Suppressor macrophage (primary cell): ENCODE results near the gene TMEM116.
A peak's percentile ranks its signal among the peaks of the same experiment; 100 is the strongest.
"Not testable (repeated sequence)": the region's sequence is repeated elsewhere in the genome, so short reads cannot be mapped to it uniquely, and the experiment has no call there.

ENCODE experiments used
- DNase-seq, 4 experiments: peaks; one replicate each; pipeline ENCODE4 v3.0.0-alpha.2; 2020 to 2022

TMEM116 gene

DNA sequence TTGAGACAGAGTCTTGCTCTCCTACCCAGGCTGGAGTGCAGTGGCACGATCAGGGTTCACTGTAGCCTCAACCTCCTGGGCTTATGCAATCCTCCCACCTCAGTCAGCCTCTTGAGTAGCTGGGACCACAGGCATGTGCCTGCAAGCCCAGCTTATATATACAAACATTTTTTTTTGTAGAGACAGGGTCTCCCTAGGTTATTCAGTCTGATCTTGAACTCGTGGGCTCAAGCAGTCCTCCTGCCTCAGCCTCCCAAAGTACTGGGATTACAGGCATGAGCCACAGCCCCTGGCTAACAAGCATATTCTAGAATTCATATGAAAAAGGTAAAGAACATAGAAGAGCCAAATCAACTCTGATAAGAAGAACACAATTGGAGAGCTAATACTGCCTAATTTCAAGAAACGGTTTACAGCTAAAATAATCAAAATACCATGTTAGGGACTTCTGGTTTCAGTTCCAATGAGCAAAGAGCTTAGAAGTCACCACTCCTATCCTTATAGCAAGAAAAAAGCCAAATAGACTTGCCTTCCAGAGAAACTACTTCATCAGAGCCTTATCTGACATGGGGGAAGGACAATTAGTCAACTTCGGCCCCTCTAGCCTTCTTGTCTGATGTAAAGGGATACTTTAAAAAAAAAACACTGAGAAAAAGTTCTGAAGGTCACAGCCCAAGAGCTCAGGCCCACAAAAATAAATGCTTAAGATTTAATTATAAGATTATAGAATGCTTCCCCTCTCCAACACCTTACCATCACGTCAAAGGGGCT is 37.6 kb downstream of the TMEM116 start:
- peak in 1 of 4 experiments; percentile 21 for DNase-seq

DNA sequence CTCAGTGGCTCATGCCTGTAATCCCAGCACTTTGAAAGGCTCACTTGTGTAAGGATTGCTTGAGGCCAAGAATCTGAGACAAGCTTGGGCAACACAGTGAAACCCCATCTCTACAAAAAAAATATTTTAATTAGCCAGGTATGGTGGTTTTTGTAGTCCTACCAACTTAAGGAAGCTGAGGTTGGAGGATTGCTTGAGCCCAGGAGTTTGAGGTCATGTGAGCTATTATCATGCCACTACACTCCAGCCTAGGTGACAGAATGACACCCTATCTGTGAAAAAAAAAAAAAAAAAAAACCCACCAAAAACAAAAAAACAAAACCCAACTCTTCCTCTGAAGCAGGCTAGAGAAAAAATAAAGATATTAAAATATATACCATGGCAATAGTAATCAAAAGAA is 41.2 kb downstream of the TMEM116 start:
- no peak for DNase-seq

DNA sequence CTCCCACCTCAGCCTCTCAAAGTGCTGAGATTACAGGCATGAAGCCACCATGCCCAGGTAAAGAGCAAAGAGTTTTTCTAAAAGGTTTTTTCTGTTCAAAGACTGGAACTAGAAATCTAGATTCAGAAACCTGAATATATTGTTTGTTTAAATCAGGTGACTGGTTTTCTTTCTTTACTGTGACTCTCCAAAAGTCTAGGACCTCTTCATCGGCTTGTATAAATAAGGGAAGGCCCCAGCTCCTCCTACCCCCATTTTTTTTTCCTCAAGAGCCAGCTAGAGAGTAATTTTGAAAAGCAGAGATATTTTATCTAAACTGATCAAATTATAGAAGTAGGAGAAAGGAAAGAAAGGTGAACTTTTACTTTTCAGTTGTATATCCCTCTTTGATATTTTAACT is 48.0 kb downstream of the TMEM116 start:
- DNase-seq: no peak

DNA sequence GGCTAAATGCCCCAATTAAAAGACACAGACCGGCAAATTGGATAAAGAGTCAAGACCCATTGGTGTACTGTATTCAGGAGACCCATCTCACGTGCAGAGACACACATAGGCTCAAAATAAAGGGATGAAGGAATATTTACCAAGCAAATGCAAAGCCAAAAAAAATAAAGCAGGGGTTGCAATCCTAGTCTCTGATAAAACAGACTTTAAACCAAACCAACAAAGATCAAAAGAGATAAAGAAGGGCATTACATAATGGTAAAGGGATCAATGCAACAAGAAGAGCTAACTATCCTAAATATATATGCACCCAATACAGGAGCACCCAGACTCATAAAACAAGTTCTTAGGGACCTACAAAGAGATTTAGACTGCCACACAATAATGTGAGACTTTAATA is 53.4 kb downstream of the TMEM116 start:
- not testable (repeated sequence) for DNase-seq

DNA sequence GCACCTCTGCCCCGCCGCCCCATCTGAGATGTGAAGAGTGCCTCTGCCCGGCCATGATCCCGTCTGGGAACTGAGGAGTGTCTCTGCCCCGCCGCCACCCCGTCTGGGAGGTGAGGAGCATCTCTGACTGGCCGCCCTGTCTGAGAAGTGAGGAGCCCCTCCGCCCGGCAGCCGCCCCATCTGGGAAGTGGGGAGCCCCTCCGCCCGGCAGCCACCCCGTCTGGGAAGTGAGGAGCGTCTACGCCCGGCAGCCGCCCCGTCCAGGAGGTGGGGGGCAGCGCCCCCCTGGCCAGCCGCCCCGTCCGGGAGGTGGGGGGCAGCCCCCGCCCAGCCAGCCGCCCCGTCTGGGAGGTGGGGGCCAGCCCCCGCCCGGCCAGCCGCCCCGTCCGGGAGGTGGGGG is 55.7 kb downstream of the TMEM116 start:
- not testable (repeated sequence) for DNase-seq

DNA sequence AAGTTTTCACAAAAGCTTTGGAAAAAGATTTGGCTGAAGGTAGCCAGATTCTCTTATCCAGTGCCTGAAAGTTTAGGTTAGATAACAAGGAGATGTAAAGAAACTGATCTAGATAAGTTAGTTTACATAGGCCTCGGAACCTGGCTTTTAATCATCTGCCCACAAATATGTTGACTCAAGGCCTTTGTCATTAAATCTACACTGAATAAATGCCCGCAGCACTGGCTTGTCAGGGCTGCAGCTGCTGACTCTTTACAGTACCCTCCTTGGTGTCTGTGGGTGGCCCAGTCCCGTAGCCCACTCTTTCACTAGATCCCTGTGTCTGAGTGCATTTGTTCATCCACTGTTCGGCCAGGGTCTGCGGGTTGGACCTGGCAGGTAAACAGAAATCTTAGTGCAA is 58.0 kb downstream of the TMEM116 start:
- no peak for DNase-seq

DNA sequence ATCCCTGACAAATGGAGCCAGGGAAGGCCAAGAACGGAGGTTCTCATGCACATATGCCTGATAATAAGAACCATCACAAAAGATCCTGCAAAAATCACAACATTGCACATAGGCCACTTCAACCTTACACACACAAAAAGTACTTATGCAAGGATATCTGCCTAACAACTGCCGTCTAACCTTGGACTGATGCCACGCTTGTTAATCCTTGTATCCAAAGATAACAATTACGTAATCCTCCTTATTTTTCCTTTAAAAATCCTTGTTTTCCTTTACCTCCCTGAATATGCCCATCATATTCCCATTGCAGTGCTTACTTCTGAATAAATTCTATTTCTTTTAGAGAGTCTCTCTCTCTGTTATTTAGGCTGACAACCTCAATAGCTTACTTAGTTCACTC is 59.5 kb downstream of the TMEM116 start:
- no peak for DNase-seq

DNA sequence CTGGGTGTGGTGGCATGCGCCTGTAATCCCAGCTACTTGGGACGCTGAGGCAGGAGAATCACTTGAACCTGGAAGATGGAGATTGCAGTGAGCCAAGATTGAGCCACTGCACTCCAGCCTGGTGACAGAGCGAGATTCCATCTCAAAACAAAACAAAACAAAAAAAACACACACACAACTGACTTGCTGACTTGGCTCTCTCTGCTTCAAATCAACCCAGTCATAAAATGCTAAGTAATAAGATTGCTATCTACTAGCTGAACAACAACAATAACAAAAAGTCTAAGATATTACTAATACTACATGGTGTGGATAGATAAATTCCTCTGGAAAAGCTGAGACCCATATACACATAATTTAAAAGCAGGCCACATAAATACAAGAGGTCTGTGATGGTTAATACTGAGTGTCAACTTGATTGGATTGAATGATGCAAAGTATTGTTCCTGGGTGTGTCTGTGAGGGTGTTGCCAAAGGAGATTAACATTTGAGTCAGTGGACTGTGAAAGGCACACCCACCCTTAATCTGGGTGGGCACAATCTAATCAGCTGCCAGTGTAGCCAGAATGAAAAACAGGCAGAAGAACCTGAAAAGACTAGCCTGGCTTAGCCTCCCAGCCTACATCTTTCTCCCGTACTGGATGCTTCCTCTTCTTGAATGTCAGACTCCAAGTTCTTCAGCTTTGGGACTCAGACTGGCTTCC is 60.7 kb downstream of the TMEM116 start:
- peak in 2 of 4 experiments; percentile 4 to 19 for DNase-seq

DNA sequence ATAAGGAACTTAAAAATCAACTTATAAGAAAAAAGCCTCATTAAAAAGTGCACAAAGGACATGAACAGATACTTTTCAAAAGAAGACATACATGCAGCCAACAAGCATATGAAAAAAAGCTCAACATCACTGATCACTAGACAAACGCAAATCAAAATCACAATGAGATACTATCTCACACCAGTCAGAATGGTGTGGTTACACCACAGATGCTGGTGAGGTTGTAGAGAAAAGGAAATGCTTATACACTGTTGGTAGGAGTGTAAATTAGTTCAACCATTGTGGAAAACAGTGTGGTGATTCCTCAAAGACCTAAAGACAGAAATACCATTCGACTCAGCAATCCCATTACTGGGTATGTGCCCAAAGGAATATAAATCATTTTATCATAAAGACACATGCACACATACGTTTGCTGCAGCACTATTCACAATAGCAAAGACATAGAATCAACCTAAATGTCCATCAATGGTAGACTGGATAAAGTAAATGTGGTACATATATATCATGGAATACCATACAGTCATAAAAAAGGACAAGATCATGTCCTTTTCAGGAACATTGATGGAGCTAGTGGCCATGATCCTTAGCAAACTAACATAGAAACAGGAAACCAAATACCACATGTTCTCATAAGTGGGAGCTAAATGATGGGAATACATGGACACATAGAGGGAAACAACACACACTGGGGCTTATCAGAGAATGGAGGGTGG is 61.8 kb downstream of the TMEM116 start:
- not testable (repeated sequence) for DNase-seq

DNA sequence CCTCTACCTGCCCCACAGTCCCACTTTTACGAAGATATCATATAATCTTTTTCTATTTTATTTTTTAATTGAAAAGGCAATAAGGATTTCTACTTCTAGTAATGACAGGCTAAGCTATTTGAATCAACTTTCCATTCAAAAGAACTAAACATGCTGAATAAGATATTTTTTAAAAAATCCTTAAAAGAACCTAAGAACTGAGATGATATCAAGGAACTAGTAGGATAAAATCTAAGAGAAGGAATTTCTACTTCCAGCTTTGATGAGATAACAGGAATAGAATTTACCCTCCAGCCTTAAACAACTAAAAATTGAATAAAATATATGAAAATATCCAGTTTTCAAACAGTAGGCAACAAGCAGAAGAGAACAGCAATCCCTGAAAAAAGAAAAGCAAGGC is 69.0 kb downstream of the TMEM116 start:
- no peak for DNase-seq

DNA sequence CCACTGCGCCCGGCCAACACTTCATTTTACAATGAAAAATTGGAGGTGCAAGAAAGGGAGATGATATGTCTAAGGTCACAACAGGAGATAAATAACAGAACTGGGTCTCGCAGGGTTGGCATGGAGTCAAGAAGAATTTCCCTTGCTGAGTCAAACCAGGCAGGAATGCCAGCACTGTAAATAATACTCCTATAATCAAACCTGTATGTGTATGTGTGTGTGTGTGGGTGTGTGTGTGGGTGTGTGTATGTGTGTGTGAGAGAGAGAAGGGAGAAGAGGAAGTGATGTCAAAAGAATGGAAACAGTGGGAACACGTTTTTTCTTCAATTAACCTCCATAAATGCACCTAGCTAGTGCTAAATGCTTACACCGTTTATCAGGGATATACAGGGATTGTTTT is 70.4 kb downstream of the TMEM116 start:
- peak in 2 of 4 experiments; percentile 3 to 10 for DNase-seq

DNA sequence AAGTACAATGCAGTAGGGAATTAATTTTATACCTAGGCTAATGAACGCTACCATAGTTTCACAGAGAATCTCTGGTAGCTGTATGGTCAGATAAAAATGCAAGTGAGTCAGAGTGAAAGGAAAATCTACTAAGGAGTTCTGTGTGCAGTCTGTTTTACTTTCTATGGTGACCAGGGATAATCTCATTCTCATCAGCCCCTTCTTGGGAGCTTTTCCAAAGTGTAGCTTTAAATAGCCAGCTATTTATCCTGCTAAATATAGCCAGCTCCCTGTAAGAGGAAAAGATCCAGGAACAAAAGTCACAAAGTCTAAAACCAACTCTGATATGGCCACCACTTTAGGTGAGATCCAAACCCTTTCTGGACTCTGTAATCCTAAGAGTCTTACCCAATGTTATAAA is 75.5 kb downstream of the TMEM116 start:
- no peak for DNase-seq

DNA sequence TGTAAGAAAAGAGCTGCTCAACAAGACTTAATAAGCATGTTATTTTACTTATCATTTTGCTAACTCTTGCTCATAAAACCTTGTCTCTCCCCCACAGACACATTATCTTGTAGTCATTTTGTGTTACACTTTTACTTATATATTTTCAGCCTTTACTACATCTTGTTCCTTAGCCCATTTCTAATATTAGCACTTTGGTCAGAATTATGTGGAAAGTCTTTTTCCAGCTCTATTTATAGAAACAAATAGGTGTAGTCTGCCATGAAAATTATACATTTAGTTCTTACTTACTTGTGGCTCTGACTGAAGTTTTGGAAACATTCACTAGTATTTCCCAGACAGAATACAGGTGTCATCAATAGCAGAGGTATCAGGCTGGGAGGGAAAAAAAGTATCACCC is 76.1 kb downstream of the TMEM116 start:
- no peak for DNase-seq

DNA sequence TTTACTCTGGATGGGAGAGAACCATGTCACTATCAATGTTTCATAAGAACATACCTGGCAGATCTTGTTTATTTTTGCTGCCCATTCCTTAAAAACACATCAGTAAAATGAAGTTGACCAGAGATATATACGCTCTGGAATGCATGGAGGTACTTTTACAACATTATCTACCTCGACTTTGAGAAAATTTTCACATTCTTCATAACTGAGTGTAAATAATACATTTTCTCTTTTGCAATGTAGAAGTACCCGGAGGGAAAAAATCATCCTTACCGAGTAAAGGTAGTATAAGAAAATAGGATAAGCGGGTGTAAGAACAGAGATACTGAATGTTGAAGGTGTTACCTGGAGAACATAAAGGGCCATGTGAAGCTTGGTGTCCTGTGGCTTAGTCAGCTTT is 80.7 kb downstream of the TMEM116 start:
- no peak for DNase-seq

DNA sequence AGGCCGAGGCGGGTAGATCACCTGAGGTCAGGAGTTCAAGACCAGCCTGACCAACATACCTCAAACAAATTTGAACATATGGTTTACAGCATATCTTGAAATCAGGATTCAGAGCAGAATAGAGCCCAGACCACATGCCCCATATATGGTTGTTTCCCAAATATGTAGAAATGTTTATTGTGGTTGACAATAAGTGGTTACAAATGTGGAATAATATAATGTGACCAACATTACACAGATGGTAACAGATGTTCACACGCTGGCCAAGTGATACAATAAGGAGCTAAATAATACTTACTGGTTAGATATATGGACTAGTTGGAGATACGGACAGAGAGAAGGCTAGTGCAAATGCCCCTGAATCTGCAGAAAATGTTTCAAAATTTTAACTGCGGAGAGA is 85.6 kb downstream of the TMEM116 start:
- no peak for DNase-seq

DNA sequence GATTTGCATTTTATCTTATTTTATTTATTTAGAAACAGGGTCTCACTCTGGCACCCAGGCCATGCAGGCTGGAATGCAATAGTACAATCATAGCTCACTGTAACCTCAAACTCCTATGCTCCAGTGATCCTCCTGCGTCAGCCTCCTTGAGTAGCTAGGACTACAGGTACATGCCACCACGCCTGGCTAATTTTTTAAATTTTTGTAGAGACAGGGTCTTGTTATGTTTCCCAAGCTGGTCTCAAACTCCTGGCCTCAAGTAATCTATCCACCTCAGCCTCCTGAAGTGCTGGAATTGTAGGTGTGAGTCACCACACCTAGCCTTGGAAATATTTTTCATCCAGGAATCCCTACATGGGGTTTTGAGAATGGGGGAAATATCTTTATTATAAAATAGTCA is 86.3 kb downstream of the TMEM116 start:
- DNase-seq: no peak

DNA sequence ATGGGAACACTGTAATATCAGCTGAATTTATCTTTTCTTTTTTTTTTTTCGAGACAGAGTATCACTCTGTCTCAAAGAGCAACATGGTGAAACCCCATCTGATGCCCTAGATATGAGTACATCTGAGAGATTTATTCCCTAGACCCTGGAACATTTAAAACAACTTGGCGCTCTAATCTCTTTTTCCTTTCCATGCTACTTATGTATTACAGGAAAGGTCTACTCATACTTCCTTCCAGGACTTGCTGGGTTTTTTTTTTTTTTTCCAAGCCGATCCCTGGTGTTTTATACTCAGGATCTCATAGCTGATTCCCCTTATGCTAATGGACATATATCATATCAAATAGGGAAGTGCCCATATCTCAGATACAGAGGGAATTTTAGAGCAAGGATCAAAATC is 87.8 kb downstream of the TMEM116 start:
- DNase-seq: no peak

DNA sequence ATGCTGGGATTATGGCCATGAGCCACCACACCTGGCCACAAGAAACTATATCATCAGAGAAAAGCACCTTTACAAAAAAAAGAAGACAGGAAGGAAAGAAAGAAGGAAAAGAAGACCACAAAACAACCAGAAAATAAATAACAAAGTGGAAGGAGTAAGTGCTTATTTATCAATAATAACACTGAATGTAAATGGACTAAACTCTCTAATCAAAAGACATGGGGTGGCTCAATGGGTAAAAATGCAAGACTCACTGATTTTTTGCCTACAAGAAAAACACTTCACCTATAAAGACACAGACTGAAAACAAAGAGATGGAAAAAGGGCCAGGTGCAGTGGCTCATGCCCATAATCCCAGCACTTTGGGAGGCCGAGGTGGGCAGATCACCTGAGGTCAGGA is 105.2 kb downstream of the TMEM116 start:
- DNase-seq: no peak

DNA sequence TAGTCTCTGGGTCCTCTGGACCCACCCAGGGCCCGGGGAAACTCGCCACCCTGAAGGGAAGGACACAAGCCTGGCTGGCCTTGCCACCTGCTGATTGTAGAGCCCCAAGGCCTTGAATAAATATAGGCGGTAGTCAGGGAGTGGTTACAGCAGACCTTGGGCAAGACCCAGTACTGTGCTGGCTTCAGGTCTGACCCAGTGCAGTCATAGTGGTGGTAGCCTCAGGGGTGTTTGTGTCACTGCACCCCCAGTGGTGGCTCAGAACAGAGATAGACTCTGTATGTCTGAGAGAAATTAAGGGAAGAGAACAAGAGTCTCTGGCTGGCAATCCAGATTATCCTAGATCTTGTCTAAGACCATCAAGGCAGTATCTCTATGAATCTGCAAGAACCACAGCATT is 107.5 kb downstream of the TMEM116 start:
- DNase-seq: no peak

DNA sequence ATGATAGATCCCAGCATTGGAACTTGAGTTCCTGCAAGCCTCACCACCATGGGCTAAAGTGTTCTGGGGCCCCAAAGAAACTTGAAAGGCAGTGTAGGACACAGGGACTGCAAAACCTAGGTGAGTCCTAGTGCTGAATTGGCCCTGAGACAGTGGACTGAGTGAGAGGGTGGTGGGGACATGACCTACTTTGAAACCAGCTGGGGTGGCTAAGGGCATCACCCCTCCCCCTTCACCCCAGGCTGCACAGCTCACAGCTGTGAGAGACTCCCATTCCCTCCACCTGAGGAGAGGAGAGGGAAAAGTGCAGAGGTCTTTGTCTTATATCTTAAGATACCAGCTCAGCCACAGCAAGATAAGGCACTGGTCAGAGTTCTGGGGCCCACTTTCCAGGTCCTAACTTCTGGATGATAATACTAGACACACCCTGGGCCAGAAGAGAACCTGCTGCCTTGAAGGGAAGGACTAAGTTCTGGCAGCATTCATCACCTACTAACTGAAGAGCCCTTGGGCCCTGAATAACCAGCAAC is 108.5 kb downstream of the TMEM116 start:
- no peak for DNase-seq

DNA sequence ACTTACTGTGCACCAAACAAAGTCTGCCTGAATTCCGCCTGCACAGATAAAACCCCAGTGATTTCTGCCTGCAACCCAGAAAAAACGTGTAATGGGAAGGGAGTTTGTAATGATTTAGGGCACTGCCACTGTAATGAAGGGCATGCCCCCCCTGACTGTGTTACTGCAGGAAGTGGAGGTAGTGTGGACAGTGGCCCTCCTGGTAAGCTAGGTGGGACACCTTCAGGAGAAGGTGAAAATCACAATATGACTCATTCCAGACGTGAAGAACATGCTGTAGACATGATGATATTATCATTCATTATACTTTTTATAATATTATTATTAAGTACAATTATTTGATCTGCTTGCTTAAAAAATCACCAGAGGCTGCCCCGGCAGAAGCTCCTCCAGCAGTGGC is 111.8 kb downstream of the TMEM116 start:
- DNase-seq: no peak

DNA sequence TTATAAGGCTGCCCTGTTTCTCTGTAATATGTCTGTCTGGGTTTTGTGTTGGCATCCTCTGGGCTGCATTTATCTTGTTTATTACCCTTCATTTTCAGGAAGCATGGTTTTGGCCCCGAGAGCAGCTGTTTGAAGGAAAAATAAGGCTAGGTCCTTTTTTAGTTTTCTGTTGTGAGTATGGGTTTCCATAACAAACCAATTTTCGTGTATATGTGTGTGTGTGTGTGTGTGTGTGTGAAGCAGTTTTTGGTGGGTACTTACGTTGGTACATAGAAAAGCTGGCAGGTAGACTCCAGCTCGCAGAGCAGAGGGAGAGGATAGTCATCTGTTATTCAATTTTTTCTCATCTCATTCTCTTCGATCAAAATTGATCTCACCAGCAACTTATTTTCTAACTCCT is 118.4 kb downstream of the TMEM116 start:
- no peak for DNase-seq

DNA sequence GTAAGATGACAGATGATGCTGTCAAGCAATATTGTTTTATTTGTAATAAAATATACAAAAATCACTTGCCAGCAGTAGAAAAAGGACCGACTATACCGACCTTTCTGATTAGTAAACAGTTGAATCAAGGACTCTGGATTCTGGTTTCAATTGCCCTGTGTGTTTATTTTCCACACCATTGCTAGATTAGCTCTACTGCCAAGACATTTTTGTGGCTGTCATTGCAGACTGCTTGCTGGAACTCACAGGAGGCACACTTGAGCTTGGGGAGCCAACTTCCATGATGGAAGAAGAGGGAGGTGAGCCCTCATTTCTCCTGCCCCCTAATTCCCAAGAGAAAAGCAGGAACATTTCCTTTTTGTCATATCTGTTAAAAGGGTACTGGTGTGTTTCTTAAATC is 119.7 kb downstream of the TMEM116 start:
- no peak for DNase-seq
